GM08714 (cell line): ENCODE results near the gene ALPI.
"Not testable (repeated sequence)": the region's sequence is repeated elsewhere in the genome, so short reads cannot be mapped to it uniquely, and the experiment has no call there.

ENCODE experiments used
- H3K4me3 ChIP-seq: fragments of 200-500 bp; sonication (Bioruptor generic); 2 replicates; pipeline ENCODE4 v1.5.1; 2014; ENCODE audit warnings: mild to moderate bottlenecking, low read length, inconsistent platforms
- ZNF274 ChIP-seq: IDR thresholded peaks from 2 replicates; pipeline ENCODE4 v1.6.1; 2012; ENCODE audit warnings: mild to moderate bottlenecking, low read depth, low read length

Gene ALPI

DNA sequence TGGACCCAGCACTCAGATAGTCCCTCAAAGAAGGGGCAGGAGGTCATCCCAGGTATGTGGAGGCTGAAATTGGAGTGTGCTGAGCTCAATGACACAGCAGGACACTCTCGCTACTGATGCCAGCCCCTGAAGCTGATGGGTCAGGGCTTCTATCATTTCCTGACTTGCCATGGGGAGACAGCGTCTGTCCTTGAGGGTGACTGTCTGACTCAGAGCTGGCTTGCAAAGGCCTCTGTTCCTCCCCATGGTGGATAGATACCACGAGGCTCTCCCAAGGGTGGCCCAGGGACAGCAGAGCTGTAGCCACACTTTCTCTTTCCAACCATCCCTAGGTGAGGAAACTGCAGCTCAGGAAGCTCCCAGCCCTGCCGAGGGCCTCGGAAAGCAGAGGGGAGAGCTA is 38.5 kb upstream of the ALPI start:
- TF ChIP-seq ZNF274, result no peak
- H3K4me3 ChIP-seq, result no peak overlapping the region

DNA sequence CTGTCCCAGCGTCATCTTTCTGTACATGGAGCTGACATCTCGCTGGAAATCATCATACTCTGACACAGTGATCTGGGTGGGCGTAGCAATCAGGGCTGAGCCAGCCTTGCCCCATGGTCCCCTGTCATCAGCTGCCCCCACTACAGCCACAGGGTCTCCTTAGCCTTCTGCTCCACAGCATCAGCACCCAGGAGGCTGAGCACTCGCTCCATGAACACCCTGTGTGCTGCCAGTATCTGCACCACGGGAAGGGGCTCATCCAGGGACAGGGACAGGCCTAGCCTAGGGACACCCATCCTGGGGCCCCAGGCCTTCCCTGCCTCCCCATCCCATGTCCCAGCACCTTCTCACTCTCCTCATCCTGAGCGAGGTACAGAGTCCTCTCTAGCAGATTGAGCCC is 37.9 kb upstream of the ALPI start:
- no peak overlapping the region for H3K4me3 ChIP-seq
- TF ChIP-seq ZNF274, result no peak

DNA sequence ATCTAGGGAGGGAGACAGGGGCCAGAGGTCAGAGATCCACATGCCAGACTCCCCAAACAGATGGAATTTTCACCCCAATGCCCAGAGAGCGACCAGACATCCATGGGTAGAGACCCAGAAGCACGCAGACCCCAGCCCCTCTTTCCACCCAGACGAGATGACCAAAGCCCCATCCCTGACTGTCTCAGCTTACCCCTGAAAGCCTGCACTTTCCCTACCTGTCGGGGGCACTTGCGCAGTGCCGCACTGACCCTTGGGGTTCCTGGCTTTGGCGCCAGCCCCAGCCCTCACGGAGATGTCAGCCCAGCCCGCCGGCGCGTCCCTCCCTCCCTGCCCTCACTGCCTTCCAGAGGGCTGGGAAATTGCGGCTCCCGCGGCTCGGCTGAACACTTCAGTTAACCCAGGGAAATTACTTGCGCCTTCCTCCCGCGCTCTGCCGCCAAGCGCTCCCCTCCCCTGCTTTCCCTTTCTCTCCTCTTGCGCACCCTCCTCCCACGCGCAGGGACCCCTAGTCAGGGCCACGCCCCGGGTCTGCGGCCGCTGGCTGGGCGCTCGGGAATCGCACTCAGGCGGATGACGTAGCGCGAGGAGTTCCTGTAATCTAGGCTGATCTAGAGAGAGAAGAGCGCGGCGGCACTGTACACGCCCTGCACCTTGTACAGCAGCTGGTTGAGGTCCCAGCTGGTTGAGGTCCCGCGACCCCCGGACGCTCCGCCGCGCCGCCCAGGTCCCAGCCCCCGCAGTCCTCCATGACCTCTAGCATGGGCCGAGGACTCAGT is 37.3 kb upstream of the ALPI start:
- no peak overlapping the region for H3K4me3 ChIP-seq
- no peak for TF ChIP-seq ZNF274

DNA sequence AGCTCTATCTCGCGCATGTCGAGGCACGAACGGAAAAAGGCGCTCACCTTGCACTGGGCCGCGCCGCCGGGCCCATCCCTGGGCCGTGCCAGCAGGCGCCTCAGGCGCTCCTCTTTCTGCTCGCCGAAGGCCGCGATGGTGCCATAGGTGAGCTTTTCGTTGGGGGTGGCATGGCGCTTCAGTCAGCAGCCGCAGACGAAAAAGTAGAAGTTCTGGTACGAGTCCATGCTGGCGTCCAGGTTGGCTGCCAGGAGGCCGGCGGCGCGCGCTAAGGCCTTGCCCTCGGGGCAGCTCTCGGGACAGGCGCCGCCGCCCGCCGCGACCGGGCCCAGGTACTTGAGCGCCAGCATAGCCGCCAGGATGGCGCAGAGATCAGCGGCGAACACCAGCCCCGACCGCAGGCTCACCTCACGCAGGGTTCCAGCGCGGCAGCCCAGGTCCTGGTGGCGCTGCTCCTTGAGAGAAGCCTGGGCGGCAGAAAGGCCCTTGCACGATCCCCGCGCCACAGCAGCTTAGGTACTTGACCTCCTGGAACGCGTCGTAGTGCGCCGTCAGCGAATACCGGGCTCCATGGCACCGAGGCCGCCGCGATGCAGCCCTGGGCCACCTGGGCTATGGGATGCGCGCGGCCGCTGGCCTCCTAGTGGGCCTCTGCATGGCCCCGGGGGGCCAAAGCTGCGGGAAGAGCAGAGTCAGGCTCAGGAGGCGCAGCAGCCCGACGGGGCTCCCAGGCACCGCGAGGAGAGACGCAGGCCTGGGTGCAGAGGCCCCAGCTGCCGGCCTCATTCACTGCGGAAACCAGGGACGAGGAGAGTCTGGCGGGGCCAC is 36.5 kb upstream of the ALPI start:
- no peak overlapping the region for H3K4me3 ChIP-seq
- TF ChIP-seq ZNF274, result no peak

GRCh38 chr2:232420073-232420454 is 35.9 kb upstream of the ALPI start:
- no peak overlapping the region for H3K4me3 ChIP-seq
- TF ChIP-seq ZNF274, result no peak

- no peak overlapping the region for H3K4me3 ChIP-seq
- TF ChIP-seq ZNF274, result no peak
Measured at GRCh38 chr2:232420463-232421188, 35.3 kb upstream of the ALPI start.

DNA sequence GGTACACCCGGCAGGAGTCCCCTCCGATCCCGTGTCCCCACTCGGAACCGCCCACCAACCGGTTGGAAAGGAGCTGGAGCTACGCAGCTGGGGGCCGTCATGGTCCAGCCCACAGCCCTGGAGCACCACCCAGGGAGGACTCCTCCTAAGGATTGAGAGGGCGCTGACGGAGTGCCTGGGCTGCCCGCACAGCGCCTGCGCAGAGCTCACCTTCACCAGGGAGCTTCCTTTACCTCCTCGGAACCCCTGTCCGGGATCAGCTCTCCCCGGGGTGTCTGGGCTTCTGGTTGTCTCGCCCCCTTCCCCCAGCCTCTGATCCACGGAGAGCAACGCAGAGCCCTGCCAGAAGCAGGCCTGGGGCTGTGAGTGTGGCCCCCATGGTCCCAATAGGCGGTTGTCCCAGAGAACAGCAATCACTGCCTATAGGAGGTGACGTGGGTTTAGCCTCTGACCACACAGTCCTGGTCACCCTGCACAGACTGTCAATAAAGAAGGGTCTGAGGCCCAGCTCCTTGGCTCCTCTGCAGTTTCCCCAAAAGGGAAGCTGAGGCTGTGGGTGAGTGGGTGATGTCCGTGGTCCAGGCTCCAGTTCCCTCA is 34.7 kb upstream of the ALPI start:
- H3K4me3 ChIP-seq, result no peak overlapping the region
- no peak for TF ChIP-seq ZNF274

- no peak for TF ChIP-seq ZNF274
- no peak overlapping the region for H3K4me3 ChIP-seq
Measured at GRCh38 chr2:232422051-232422450, 33.9 kb upstream of the ALPI start.

DNA sequence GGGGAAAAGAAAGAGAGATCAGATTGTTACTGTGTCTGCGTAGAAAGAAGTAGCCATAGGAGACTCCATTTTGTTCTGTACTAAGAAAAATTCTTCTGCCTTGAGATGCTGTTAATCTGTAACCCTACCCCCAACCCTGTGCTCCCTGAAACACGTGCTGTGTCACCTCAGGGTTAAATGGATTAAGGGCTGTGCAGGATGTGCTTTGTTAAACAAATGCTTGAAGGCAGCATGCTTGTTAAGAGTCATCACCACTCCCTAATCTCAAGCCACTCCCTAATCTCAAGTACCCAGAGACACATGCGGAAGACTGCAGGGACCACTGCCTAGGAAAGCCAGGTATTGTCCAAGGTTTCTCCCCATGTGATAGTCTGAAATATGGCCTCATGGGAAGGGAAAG is 33.0 kb upstream of the ALPI start:
- not testable (repeated sequence) for H3K4me3 ChIP-seq

- not testable (repeated sequence) for H3K4me3 ChIP-seq
Measured at GRCh38 chr2:232423407-232423806, 32.5 kb upstream of the ALPI start.

DNA sequence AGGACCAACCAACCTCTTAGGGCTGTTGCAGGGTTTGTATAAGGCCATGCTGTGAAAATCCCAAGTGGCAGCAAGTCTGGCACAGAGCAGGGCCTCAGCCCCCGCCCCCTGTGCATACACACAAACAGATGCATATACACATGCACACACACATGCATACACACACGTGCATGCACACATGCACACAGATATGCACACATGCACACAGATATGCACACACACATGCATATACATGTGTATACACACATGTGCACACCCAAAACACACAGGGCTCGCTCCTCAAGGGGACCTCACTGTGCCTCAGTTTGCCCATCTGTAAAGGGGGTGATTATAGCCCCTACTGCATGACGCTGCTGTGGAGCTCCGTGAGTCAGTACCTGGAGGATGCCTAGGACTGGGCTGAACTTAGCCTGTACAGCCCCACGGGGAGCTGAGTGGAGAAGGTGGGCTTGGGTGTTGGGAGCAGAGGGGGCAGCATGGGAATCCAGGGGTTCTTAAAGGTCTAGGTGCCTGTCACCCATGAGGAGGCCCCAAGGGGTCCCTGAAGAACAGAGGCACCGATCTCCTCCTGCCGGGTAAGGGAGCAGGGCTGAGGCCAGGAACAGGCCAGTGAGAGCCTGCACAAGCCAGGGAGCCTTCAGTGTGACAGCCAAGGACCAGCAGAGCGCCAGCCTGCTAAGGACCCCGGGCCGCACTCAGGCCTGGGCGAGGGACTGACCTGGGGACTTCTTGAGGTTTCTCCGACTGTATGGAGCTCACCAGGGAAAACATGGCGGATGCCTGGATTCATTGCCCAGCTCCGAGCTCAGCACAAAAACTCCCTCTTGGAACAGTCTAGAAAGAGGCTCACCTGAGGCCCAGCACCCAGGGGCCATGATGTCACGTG is 24.0 kb upstream of the ALPI start:
- no peak for TF ChIP-seq ZNF274
- H3K4me3 ChIP-seq, result no peak overlapping the region

GRCh38 chr2:232432598-232433184 is 23.3 kb upstream of the ALPI start:
- no peak for TF ChIP-seq ZNF274
- no peak overlapping the region for H3K4me3 ChIP-seq

DNA sequence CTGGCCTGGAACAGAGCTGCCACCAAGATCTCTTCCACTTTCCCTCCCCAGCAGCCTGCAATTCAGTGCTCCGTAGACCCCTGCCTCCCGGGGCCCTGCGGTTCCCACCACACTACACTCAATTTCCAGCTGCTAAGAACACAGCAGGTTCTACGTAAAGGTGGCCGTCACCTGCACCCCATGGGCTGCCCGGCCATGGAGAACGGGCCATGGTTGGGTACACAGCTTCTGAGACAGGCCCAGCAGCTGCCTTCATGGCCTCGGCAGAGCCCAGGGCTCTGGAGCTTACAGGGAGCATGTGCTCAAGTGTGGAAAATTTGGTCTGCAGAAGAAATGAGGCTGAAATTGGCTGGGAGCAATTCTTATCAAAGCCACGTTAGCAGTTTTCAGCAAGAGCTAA is 22.3 kb upstream of the ALPI start:
- H3K4me3 ChIP-seq, result not testable (repeated sequence)
